MM.1S (cell line): ENCODE results near the gene FYTTD1.

ENCODE experiments used
- EZH2phosphoT487 ChIP-seq: fragments of 300-600 bp; sonication (generic); IDR thresholded peaks from 2 replicates; pipeline ENCODE4 v1.6.1; 2018; ENCODE audit warnings: antibody characterized with exemption, low read length
- TF ChIP-seq, protein P1 (sequence below): fragments of 300-600 bp; sonication (generic); IDR thresholded peaks from 2 replicates; pipeline ENCODE4 v1.5.1; 2016; ENCODE audit warnings: antibody characterized with exemption, low read length, mixed read lengths

DNA sequence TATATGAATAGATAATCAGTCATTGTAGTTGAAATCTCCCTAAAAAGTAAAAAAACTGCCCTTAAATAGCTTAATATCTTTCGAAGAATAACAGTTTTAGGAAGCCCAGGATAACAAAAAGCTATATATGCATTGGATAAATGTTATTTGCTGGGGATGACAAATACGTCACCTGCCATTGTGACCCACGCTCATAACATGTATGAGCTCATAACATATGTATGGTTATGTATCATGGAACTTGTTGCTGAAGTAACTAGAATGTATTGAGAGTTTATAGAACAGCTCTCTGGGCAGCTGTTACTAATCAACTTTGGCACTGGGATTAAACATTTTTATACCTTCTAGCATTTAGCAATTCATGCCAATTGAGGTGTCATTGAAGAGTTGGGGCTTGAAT is 39.6 kb downstream of the FYTTD1 start:
- TF ChIP-seq, protein P1, sequence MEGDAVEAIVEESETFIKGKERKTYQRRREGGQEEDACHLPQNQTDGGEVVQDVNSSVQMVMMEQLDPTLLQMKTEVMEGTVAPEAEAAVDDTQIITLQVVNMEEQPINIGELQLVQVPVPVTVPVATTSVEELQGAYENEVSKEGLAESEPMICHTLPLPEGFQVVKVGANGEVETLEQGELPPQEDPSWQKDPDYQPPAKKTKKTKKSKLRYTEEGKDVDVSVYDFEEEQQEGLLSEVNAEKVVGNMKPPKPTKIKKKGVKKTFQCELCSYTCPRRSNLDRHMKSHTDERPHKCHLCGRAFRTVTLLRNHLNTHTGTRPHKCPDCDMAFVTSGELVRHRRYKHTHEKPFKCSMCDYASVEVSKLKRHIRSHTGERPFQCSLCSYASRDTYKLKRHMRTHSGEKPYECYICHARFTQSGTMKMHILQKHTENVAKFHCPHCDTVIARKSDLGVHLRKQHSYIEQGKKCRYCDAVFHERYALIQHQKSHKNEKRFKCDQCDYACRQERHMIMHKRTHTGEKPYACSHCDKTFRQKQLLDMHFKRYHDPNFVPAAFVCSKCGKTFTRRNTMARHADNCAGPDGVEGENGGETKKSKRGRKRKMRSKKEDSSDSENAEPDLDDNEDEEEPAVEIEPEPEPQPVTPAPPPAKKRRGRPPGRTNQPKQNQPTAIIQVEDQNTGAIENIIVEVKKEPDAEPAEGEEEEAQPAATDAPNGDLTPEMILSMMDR: no peak
- no peak for TF ChIP-seq EZH2phosphoT487
